Measurements from ENCODE around the gene INHBE.
"Not testable (repeated sequence)": the region's sequence is repeated elsewhere in the genome, so short reads cannot be mapped to it uniquely, and the experiment has no call there.

The INHBE gene

GRCh38 chr12:57498571-57498970 lies 43.5 kb downstream of the INHBE start (continued):
- TF ChIP-seq POU6F1 (CRISPR knock-in tag; IDR thresholded peaks at IDR 0.05; ENCODE audit: borderline replicate concordance, low read depth): no peak

GRCh38 chr12:57500213-57500612 lies 45.1 kb downstream of the INHBE start:
- no peak for ATAC-seq
- no peak for TF ChIP-seq GLIS3 (CRISPR knock-in tag; IDR thresholded peaks at IDR 0.05)
- no peak for TF ChIP-seq POU6F1 (CRISPR knock-in tag; IDR thresholded peaks at IDR 0.05; ENCODE audit: borderline replicate concordance, low read depth)
- no peak for TF ChIP-seq RARB (CRISPR knock-in tag; IDR thresholded peaks at IDR 0.05)
- TF ChIP-seq OSR1 (CRISPR knock-in tag; IDR thresholded peaks at IDR 0.05): no peak
- TF ChIP-seq TSHZ2 (CRISPR knock-in tag; IDR thresholded peaks at IDR 0.05): no peak
- TF ChIP-seq BACH2 (CRISPR knock-in tag; IDR thresholded peaks at IDR 0.05; ENCODE audit: borderline replicate concordance): no peak
- TF ChIP-seq CSRNP3 (CRISPR knock-in tag; IDR thresholded peaks at IDR 0.05): no peak
- TF ChIP-seq PPARA (CRISPR knock-in tag; IDR thresholded peaks at IDR 0.05; ENCODE audit: borderline replicate concordance): no peak
- no peak for TF ChIP-seq TOX (CRISPR knock-in tag; IDR thresholded peaks at IDR 0.05; ENCODE audit: borderline replicate concordance)
- no peak for TF ChIP-seq ZC3H10 (CRISPR knock-in tag; IDR thresholded peaks at IDR 0.05)

GRCh38 chr12:57502311-57502969 lies 47.3 kb downstream of the INHBE start:
- ATAC-seq: not testable (repeated sequence)

GRCh38 chr12:57506541-57506940 lies 51.4 kb downstream of the INHBE start:
- ATAC-seq: not testable (repeated sequence)

All from SK-N-SH treated with all-trans-retinoic acid at 6 μM for 48 hours (cell line).